HCEC 1CT (cell line): Measurements from ENCODE around the gene LRRC27.
A peak's percentile ranks its signal among the peaks of the same experiment; 100 is the strongest.

Experiments used
- DNase-seq: peaks from one replicate; pipeline ENCODE4 v3.0.0-alpha.2; 2017

LRRC27 gene

DNA sequence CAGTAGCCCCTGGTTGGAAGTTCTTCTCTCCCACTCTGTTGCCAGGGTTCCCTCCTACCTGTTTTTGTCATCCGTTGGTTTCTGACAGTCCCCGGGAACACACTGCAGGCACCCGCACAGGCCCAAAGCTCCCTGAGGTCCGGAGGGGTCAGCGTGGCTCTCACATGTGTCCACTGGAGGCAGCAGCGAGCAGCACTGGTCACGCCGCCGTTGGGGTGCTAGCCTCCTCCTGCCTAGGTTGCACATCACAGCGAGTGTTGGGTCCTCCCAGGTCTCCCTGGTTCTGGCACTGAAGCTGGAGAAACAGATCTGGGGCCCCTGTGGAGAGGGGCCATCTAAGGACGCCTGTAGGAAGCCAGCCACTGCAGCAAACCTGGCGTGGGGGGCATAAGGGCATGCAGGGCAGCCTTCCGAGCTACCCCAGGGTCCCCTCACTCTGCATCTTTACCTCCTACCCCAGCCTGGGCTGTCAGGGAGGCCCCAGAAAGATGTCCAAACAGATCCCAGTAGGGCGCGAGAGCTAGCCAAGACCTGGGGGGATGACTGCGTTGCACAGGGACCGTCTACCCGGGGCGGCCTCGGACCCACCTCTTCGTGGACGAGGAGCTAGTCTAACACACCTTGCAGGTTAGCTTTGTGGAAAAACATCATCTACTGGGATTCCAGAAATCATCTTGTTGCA lies 28.9 kb downstream of the LRRC27 start:
- DNase-seq = no peak

- DNase-seq = no peak
Measured at GRCh38 chr10:132361581-132362101, 29.6 kb downstream of the LRRC27 start.

- no peak for DNase-seq
Measured at GRCh38 chr10:132362151-132362611, 30.2 kb downstream of the LRRC27 start.

GRCh38 chr10:132363376-132363775 lies 31.4 kb downstream of the LRRC27 start:
- no peak for DNase-seq

DNA sequence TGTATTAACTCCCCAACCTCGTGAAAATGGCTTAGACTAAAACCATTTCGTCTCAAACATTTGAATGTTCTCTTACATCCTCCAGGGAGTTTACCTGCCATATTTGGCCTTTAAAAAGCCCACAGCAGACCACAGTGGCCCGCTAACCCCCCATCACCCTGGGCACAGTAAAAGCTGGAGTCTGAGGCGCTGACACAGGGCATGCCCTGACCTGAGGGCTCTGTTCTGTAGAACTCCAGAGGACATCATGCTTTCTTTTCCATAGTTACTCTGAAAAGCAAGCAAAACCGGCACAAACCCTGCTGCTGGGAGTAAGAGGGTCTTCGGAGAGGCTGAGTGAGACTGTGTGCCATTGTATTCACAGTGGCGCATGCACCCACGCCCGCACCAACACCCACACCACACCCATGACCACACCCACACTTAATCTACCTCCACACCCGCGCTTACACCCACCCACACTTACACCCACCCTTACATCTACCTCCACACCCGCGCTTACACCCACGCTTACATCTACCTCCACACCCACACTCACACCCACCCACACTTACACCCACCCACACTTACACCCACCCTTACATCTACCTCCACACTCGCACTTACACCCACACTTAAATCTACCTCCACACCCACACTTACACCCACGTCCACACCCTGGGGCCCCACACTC lies 32.1 kb downstream of the LRRC27 start:
- DNase-seq = peak; percentile 30

GRCh38 chr10:132364594-132364970 lies 32.6 kb downstream of the LRRC27 start:
- peak; percentile 6 for DNase-seq

- no peak for DNase-seq
Measured at GRCh38 chr10:132365102-132365501, 33.1 kb downstream of the LRRC27 start.

DNA sequence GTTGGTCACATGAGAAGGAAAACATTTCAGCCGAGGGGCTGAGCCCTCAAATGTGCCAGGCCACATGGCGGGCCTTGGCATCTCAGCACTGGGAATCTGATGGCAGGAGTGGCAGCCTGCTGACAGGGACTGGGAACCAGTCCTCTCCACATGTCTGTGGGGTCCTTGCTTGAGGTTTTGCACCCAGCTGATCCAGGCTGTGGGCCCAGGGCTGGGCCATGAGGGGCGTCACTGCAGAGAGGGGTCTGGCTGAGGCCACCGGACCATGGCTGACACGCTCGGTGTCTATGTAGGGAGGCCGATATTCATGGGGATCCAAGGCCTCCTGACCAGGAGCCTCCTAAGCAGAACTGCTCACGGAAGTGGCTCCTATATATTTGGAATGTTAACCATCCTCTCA lies 34.0 kb downstream of the LRRC27 start:
- DNase-seq = no peak

DNA sequence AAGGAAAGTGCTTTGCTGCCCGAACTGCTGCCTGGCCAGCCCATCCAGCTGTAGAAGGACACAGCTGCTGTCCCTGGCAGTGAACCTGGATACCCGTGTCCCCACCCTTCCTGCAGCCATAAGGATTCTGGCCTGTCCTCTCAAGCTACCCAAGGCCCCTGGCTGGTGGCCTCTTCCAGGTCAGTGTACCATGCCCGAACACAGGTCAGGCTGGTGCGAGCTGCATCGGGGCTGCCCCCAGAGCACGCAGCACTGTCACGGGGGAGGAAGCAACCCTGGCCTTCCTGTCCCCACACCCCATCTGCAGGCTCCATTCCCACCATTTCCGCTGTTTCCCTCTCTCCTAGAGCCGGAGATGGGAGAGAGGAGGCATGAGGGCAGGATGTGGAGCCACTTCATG lies 34.5 kb downstream of the LRRC27 start:
- DNase-seq = no peak

DNA sequence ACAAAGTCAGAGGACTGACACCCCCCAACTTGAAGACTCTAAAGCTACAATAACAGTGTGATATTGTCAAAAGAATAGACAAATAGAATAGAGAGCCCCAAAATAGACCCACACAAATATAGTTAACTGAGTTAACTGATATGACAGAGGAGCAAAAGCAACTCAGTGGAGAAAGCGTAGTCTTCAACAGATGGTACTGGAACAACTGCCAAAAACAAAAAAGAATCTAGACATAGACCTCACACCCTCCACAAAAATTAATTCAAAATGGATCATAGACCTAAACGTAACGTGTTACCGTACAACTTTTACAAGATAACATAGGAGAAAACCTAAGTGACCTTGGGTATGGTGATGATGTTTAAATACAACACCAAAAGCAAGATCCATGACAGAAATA lies 36.4 kb downstream of the LRRC27 start:
- DNase-seq = no peak

DNA sequence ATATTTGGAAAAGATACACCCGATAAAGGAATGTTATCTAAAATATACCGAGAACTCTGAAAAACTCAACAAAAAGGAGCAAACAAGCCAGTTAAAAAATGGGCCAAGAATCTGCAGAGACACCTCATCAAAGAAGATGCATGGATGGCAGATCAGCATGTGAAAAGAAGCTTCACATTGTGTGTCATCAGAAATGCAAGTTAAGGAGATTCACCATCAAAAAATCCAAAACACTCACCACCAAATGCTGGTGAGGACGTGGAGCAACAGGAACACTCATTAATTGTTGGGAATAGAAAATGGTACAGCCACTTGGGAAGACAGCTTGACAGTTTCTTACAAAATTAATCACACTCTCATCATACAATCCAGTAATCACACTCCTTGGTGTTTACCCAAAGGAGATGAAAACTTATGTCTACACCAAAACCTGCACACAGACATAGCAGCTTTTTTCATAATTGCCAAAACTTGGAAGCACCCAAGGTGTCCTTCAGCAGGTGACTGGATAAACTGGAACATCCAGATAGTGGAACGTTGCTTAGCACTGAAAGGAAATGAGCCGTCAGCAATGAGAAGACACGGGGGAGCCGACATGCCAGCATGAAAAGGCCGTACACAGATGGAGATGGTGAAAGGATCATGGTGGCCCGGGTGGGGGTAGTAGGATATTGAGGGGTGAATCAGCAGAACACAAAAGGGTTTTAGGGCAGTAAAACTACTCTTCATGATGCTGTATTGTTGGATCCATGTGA lies 37.1 kb downstream of the LRRC27 start:
- peak; percentile 63 for DNase-seq

- DNase-seq = no peak
Measured at GRCh38 chr10:132369636-132370185, 37.7 kb downstream of the LRRC27 start.

DNA sequence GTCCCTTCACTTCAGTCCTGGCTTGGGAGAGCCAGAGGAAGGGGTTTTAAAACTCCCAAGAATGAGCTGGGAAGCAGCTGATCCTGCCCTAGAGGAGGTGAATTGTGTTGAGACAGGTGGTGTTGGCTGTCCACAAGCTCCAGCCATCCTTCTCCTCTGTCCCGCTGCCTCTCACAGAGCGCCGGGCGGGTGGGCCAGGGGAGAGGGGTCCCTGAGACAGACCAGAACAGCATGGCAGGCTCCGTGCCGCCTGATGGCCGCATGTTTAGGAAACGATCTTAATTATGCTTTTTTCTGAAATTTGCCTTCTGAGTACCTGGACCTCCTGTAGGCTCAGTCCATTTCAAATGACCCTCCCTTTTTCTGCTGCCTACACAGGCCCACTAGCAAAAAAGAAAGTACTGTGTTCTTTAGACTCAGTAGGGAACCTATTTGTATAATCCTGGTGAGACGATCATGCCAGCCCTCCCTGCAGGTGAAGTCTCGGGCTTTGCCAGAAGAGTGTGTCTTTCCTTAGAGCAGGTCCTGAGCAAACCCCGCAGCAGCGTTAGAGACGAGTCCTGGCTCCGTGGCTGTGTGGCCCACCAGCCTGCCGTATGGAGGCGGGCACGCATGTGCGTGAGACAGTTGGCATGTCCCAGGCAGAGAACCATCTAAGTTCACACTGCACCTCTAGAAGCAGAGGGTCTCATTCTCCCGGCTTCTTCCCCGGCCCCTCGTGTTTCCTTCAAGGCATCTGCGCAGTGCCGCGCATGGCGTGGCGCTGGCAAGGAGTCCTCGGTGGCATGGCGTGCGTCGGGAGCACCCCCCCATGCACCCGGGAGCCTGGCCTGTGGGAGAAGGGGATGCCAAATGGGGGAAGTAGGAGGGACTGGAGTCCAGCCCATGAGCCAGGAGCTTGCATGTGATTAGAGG lies 38.7 kb downstream of the LRRC27 start:
- no peak for DNase-seq

DNA sequence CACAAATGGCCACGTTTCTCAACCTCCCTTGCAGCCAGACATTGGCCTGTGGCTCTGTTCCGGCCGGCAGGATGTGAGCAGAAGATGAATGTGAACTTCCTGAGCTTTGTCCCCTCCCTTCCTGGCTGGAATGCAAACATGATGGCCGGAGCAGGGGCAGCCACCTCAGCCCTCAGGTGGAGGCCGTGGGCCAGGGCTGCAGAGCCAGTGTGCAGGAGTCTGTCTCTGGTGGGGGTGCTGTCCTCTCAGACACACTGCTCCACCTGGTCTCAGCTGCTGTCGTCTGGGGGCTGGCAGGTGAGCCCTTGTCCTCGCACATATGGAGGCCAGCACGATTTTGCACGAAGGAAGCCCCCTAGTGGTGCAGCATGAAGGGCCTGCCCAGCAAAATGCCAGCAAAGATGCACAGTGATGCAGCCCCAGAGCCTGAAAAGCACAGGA lies 39.7 kb downstream of the LRRC27 start:
- DNase-seq = no peak

DNA sequence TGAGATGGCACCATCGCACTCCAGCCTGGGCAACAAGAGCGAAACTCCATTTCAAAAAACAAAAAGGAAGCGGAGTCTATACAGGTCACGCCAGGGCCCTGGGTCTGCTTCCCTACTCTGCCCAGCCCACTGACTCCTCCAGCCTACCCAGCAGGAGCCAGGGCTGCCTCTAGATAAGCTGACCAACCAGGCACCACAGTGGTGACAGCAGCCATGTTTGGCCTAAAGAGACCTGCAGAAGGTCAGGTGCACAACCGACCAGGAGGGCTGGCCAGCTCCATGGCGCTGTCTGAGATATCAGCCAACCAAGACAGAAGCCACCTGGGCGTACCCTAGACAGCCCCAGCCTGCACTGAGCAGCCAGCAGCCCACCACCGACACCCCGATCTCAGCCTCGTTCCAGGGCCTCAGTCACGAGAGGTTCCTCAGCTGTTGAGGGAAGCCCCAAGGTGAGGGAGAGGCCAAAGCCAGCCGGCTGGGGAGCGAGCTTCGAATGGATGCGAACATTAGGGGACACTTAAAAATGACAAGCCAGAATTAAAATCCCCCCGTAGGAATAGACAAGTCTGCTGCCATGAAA lies 40.6 kb downstream of the LRRC27 start:
- no peak for DNase-seq

DNA sequence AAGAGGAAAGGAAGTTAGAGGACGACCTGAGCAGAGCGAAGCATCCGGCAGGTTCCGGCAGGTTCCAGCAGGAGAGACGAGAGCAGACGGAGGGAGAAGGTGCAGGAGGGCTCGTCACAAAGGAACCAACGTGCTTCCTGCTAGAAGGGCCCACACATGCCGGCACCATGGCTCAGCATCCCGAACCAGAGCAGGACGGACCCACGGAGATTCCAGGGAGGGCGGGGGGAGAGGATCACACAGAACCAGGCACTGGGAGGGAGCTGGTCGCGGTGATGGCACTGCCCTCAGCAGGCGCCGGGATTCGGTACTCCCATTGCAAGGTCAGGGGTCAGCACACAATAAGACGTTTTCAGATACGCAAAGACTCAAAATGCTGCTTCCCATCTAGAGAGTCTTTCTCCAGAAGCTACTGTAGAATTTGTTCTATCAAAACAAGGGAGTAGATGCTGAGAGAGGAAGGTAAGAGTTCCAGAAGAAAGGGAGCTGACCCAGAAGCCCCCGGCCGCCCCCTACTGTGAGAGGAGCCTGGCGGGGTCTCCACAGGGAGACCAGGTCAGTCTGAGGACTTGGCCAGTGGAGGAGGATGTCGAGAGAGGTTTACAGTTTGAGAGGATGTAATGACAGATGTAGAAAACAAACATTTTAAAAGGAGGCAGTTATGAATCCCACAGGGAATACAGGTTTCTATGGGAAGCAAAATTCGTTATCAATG lies 41.4 kb downstream of the LRRC27 start:
- no peak for DNase-seq

DNA sequence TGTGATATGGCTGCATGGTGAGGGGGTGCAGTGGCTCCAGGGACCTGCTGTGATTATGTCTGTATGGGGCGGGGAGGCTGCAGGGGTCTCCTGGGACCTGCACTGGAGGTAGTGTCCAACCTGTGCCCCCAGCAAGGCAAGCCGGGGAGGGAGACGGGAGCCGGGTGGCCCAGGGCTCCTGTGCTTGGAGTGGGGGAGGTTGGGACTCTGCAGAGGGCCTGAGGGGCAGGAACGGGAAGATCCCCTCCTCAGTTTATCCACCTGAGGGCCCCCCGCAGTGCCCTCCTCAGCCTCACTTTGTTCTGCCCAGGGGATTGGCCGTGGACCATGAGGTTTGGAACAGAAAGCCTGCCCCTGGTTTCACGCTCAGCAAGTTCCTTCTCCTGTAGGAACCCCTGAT lies 42.2 kb downstream of the LRRC27 start:
- DNase-seq = no peak

- no peak for DNase-seq
Measured at GRCh38 chr10:132374612-132375011, 42.6 kb downstream of the LRRC27 start.

DNA sequence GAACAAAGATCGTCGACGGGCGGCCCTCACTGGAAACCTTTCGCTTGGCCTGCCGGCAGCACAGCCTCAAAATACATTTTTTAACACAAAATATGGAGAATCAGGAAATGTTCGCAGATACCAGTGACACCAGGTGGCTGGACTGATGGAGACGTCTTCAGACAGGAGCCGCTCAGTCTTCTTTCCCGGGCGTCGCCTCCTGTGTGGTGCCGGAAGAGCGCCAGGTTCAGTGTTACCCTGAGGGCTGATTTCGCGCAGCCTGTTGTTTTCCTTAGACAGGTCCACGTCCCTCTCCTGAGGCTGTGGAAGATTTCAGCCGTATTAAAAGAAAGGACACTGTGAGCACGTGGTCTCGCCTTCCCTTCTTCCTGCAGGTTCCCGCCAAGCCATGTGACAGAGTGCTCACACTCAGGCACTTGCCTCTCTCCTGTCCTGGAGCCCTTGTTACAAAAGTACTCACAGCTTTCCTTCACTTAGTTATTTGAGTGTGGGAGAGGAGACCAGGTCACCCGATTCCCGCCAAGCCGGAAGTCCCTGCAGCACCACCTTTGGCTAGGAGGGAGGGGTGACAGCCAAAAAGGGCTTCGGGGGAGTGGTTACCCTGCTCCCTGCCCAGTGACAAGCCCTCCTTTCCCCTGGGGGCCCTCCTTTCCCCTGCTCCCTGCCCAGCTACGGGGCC lies 43.3 kb downstream of the LRRC27 start:
- no peak for DNase-seq

DNA sequence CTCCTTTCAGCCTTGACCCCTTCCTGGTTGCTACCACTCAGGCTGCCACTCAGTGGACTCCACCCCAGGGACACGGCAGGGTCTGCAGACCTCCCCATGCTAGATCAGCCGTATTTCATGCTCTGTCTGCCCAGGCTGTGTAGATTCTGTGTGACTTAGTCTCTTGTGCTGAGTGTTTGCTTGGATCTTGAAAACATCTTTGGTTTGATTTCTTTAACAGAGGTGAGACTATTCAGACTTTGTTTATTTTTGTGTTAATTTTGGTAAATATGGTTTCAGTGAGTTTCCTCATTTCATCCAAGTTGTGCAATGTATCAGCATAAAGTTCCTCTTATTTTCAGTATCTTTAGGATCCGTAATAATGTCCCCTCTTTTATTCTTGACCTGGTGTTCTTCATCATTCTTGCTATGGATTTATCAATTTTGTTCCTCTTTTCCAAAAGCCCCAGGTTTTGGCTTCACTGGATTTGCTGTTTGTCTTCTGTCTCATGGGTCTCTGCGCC lies 43.9 kb downstream of the LRRC27 start:
- no peak for DNase-seq
